Measurements from ENCODE around the gene PPP2R5D. TPM values are rescaled to one million over a fixed set of nuclear protein-coding genes. Genes with fewer than 3 reads are reported as not detected.

The PPP2R5D gene
- total and polyA plus RNA-seq, 2 of the 4 experiments (the other 2 are of a cell fraction), result 55.6 to 68.8 TPM

DNA sequence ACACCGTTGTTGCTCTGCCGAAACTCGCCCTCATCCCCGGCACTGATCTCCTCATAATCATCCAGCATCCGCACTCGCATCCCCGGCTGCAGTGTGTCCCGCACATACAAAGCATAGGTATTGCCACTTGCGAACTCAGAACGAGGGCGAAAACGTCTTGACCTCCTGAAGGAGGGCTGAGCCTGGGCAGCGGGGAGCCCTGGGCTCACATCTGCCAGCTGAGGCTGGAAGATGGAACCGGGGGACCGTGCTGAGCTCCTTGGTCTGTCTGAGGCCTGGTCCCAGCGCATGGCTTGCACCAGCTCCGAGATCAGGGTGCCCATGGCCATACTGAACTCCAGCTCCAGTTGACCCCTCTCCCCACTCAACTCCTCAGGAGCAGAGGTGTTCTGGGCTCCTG lies 66.6 kb downstream of the PPP2R5D start:
- no peak for ATAC-seq (ENCODE audit: low read depth)
- 0 out of 2 replicates have a peak overlapping the region, but pooled peaks have one; percentile 6 for H3K4ac ChIP-seq (ENCODE audit: low read depth, low read length)
- H3K14ac ChIP-seq (replicated peaks; ENCODE audit: low read depth, low read length), result no peak overlapping the region
- intact Hi-C loops (cut with micrococcal nuclease), result loop anchor here (5.0 kb wide), 1 partner anchor 91 kb away; no protein-coding TSS in a partner anchor
- no peak overlapping the region for H3K56ac ChIP-seq (ENCODE audit: extremely low read depth, insufficient read depth, low read length)
- no peak overlapping the region for H2AK5ac ChIP-seq (ENCODE audit: low read depth, low read length)
- in situ Hi-C loops (cut with MboI; ENCODE audit: low sequenced_read_pairs), result no loop called here
- no peak overlapping the region for H3K27ac ChIP-seq (ENCODE audit: insufficient read depth, low read length)
- no peak overlapping the region for H4K8ac ChIP-seq (ENCODE audit: low read depth in 2 of 2, low read length in 2 of 2)
- H3K4me3 ChIP-seq (ENCODE audit: insufficient read depth, low read depth, low read length), result no peak overlapping the region
- DNase-seq, result no peak
- H3K4me1 ChIP-seq (ENCODE audit: control insufficient read depth, insufficient read depth, low read length), result peaks cover 18% of the 10 kb centered on the region
- H3K36me3 ChIP-seq (ENCODE audit: control insufficient read depth, insufficient read depth, low read length), result peaks cover 56% of the 10 kb centered on the region
- H4K20me1 ChIP-seq (ENCODE audit: insufficient read depth, low read length), result no peaks in the 10 kb centered on the region
- CTCF ChIA-PET, result no interaction called here
- H2BK20ac ChIP-seq (ENCODE audit: low read depth, low read length), result no peak overlapping the region
- H3K27me3 ChIP-seq (ENCODE audit: control insufficient read depth, insufficient read depth, low read length), result no peaks in the 10 kb centered on the region
- no peak overlapping the region; the same call in 1 of the 2 replicates for H3K4me2 ChIP-seq (ENCODE audit: low read depth, low read length)
- POLR2A ChIA-PET (ENCODE audit: unreplicated experiment), result no interaction called here
- H3K79me1 ChIP-seq (ENCODE audit: low read depth in 1 of 2, low read length in 2 of 2), result peaks cover 17 to 50% of the 10 kb centered on the region in 2 experiments; a peak in 3 of 4 replicates
- H4K91ac ChIP-seq (ENCODE audit: insufficient read depth, low read depth, low read length), result no peak overlapping the region
- no TSS peak for BruUV-seq (replicated peaks)
- no peak overlapping the region for H3K18ac ChIP-seq (ENCODE audit: low read depth, low read length)
- no peaks in the 10 kb centered on the region for H3K9me3 ChIP-seq (ENCODE audit: control insufficient read depth, insufficient read depth, low read length)
- H2BK120ac ChIP-seq (ENCODE audit: low read depth, low read length), result no peak overlapping the region
- WGBS, 2 experiments (ENCODE audit: extremely low coverage in 2 of 2, insufficient read length in 1 of 2), result 98% methylated on average over 14 of the region's 17 CpGs; no CpG with 5 or more reads in 1 of the 2 experiments
- H2AK9ac ChIP-seq (replicated peaks; ENCODE audit: low read depth, low read length, poor library complexity), result no peak overlapping the region
- H3K9me1 ChIP-seq (ENCODE audit: insufficient read depth, low read length), result peaks cover 21% of the 10 kb centered on the region
- no peak overlapping the region for H2BK15ac ChIP-seq (ENCODE audit: low read depth, low read length)
- peak overlapping the region; percentile 33 for H2AFZ ChIP-seq (replicated peaks; ENCODE audit: low read length, poor library complexity)
- no peak overlapping the region for H3K9ac ChIP-seq (ENCODE audit: low read depth, low read length)
- dilution Hi-C loops (cut with HindIII; ENCODE audit: low sequenced_read_pairs, unreplicated experiment), result no loop called here
- no peak overlapping the region for H3K23ac ChIP-seq (ENCODE audit: low read depth, low read length)
- H4K5ac ChIP-seq (ENCODE audit: low read depth, low read length), result no peak overlapping the region
- TF ChIP-seq CHD1 (IDR thresholded peaks at IDR 0.05; ENCODE audit: low read depth, low read length), result no peak
- TF ChIP-seq MAFK (IDR thresholded peaks at IDR 0.05; ENCODE audit: low read depth, low read length), result no peak
- no peak for TF ChIP-seq NFE2L2 (IDR thresholded peaks at IDR 0.05; ENCODE audit: low read depth, low read length)
- TF ChIP-seq FOS (IDR thresholded peaks at IDR 0.05; ENCODE audit: low read depth, low read length), result no peak
- no peak for TF ChIP-seq MAZ (IDR thresholded peaks at IDR 0.05; ENCODE audit: borderline replicate concordance, low read depth, low read length)
- TF ChIP-seq BHLHE40 (IDR thresholded peaks at IDR 0.05; ENCODE audit: low read depth, low read length), result no peak
- TF ChIP-seq, protein P1, sequence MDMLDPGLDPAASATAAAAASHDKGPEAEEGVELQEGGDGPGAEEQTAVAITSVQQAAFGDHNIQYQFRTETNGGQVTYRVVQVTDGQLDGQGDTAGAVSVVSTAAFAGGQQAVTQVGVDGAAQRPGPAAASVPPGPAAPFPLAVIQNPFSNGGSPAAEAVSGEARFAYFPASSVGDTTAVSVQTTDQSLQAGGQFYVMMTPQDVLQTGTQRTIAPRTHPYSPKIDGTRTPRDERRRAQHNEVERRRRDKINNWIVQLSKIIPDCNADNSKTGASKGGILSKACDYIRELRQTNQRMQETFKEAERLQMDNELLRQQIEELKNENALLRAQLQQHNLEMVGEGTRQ (IDR thresholded peaks at IDR 0.05; ENCODE audit: low read depth, low read length), result no peak
- no peak for TF ChIP-seq RAD21 (IDR thresholded peaks at IDR 0.05; ENCODE audit: low read length)
- no peak for TF ChIP-seq CEBPB (IDR thresholded peaks at IDR 0.05; ENCODE audit: low read depth, low read length)
- no peak for TF ChIP-seq SMC3 (IDR thresholded peaks at IDR 0.05; ENCODE audit: low read depth, low read length)
- no peak for TF ChIP-seq POLR2A (IDR thresholded peaks at IDR 0.05; ENCODE audit: low read depth, low read length)
- H2BK5ac ChIP-seq (ENCODE audit: low read depth, low read length, poor library complexity, severe bottlenecking), result no peak overlapping the region

All from IMR-90 (cell line).